GDM1 (cell line): ENCODE measurements around the gene RBM11.
"Not testable (repeated sequence)": the region's sequence is repeated elsewhere in the genome, so short reads cannot be mapped to it uniquely, and the experiment has no call there.

Experiments used
- DNase-seq: peaks from one replicate; lab custom pipeline; 2025; lab: John Stamatoyannopoulos, UW

RBM11 gene

GRCh38 chr21:14215971-14216641 is at the start of gene RBM11:
Gene RBM11, plus strand, starts transcription at chr21:14216157. Its CDS starts 30 bp downstream, at chr21:14216187.
- DNase-seq = peak; percentile 57

GRCh38 chr21:14166463-14167223 is 49.3 kb upstream of the RBM11 start:
- not testable (repeated sequence) for DNase-seq

- DNase-seq = no peak
These were observed 9.7 kb upstream of the RBM11 start for GRCh38 chr21:14206222-14206621.

GRCh38 chr21:14210738-14211137 is 5.2 kb upstream of the RBM11 start, which contains the start of gene LIPI:
Gene LIPI, minus strand, starts transcription at chr21:14210955. Its CDS starts 110 bp downstream, at chr21:14210845.
- DNase-seq = no peak

- DNase-seq = no peak
These were observed 2.8 kb upstream of the RBM11 start for GRCh38 chr21:14213164-14213563.

GRCh38 chr21:14223365-14223764 is 7.4 kb downstream of the RBM11 start:
- no peak for DNase-seq

GRCh38 chr21:14229399-14229798 is 13.4 kb downstream of the RBM11 start:
- DNase-seq = no peak

GRCh38 chr21:14235101-14235500 is 19.1 kb downstream of the RBM11 start:
- no peak for DNase-seq

- no peak for DNase-seq
These were observed 20.2 kb downstream of the RBM11 start for GRCh38 chr21:14236180-14236579.

- no peak for DNase-seq
These were observed 23.3 kb downstream of the RBM11 start for GRCh38 chr21:14239281-14239680.

- DNase-seq = no peak
These were observed 25.3 kb downstream of the RBM11 start for GRCh38 chr21:14241297-14241696.

- DNase-seq = no peak
These were observed 27.5 kb downstream of the RBM11 start for GRCh38 chr21:14243461-14243860.

- no peak for DNase-seq
These were observed 27.9 kb downstream of the RBM11 start for GRCh38 chr21:14243874-14244273.

- no peak for DNase-seq
These were observed 29.0 kb downstream of the RBM11 start for GRCh38 chr21:14244911-14245310.

GRCh38 chr21:14245711-14246110 is 29.8 kb downstream of the RBM11 start:
- no peak for DNase-seq

GRCh38 chr21:14251336-14251735 is 35.4 kb downstream of the RBM11 start:
- no peak for DNase-seq

- peak; percentile 45 for DNase-seq
These were observed 43.8 kb downstream of the RBM11 start for GRCh38 chr21:14259747-14260146.

- no peak for DNase-seq
These were observed 44.3 kb downstream of the RBM11 start for GRCh38 chr21:14260174-14260764.

GRCh38 chr21:14262039-14262438 is 46.1 kb downstream of the RBM11 start:
- no peak for DNase-seq

GRCh38 chr21:14263879-14264278 is 47.9 kb downstream of the RBM11 start:
- no peak for DNase-seq

- DNase-seq = no peak
These were observed 49.1 kb downstream of the RBM11 start for GRCh38 chr21:14265023-14265422.

- DNase-seq = no peak
These were observed 51.1 kb downstream of the RBM11 start for GRCh38 chr21:14267076-14267475.

- no peak for DNase-seq
These were observed 54.7 kb downstream of the RBM11 start for GRCh38 chr21:14270631-14271030.
